ENCODE measurements around the gene COG8.

The COG8 gene

GRCh38 chr16:69325784-69326171 lies 13.6 kb downstream of the COG8 start:
- Mint-ChIP-seq H3K36me3 (ENCODE audit: low read depth) (peaks cover 49% of the 10 kb centered on the region), H3K27ac (peak overlapping the region in 2 of 3 experiments; percentile 62 to 92), H3K4me1 (peaks cover 25% of the 10 kb centered on the region), H3K9me3 (no peaks in the 10 kb centered on the region), H3K4me3 (peak overlapping the region in 1 of 3 experiments; percentile 29), H3K27me3 (ENCODE audit: low read depth) (no peaks in the 10 kb centered on the region)
- no peak for TF ChIP-seq CTCF (IDR thresholded peaks at IDR 0.05; ENCODE audit: unreplicated experiment in 3 of 3)

- H3K36me3 Mint-ChIP-seq (ENCODE audit: low read depth) = peaks cover 54% of the 10 kb centered on the region
- H3K27me3 Mint-ChIP-seq (ENCODE audit: low read depth) = no peaks in the 10 kb centered on the region
- H3K4me1 Mint-ChIP-seq = peaks cover 25% of the 10 kb centered on the region
- TF ChIP-seq CTCF (IDR thresholded peaks at IDR 0.05; ENCODE audit: unreplicated experiment in 3 of 3) = no peak
- H3K27ac Mint-ChIP-seq = no peak overlapping the region
- no peaks in the 10 kb centered on the region for H3K9me3 Mint-ChIP-seq
- no peak overlapping the region for H3K4me3 Mint-ChIP-seq
Observed at GRCh38 chr16:69324585-69325253, 14.6 kb downstream of the COG8 start.

DNA sequence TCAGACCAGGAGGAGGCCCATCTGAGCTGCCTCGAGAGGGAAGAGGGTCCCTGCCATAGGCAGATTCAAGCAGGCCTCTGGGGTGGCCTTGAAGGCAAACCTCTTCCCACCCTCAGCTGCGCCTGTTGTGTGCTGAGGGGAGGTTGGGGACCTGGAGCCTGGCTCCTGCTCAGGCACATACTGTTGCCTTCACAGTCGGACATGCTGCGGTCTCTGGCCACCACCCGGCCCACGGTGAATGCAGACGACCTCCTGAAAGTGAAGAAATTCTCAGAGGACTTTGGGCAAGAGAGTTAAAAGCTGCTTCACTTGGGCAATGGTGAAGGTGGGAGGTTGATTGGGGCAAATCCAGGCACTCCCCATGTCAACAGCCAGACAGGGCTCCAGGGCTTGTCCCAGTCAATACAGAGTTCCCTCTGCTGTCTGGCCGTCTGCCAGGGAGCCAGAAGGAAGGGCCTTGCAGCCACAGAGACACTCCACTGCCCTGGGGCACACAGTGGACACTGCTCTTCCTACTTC lies 15.3 kb downstream of the COG8 start:
- H3K36me3 Mint-ChIP-seq (ENCODE audit: low read depth) = peaks cover 57% of the 10 kb centered on the region
- no peak for TF ChIP-seq CTCF (IDR thresholded peaks at IDR 0.05; ENCODE audit: unreplicated experiment in 3 of 3)
- no peaks in the 10 kb centered on the region for H3K27me3 Mint-ChIP-seq (ENCODE audit: low read depth)
- H3K27ac Mint-ChIP-seq = no peak overlapping the region
- H3K4me1 Mint-ChIP-seq = peaks cover 20% of the 10 kb centered on the region
- H3K4me3 Mint-ChIP-seq = no peak overlapping the region
- no peaks in the 10 kb centered on the region for H3K9me3 Mint-ChIP-seq

DNA sequence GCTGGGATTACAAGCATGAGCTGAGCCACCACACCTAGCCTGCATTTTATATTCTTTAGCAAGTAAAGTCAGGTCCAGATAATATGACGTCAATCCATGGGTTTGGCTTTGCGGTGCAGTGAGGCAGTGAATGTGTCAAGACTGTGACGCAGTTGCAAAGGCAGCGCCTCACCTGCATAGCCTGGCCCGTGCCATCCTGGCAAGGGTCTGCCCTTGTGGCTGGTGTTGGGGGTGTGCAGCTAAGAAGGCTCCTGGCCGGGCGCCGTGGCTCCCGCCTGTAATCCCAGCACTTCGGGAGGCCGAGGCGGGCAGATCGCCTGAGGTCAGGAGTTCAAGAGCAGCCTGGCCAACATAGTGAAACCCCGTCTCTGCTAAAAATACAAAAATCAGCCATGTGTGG lies 15.9 kb downstream of the COG8 start:
- no peaks in the 10 kb centered on the region for H3K9me3 Mint-ChIP-seq
- TF ChIP-seq CTCF (IDR thresholded peaks at IDR 0.05; ENCODE audit: unreplicated experiment in 3 of 3) = no peak
- H3K27me3 Mint-ChIP-seq (ENCODE audit: low read depth) = no peaks in the 10 kb centered on the region
- no peak overlapping the region for H3K27ac Mint-ChIP-seq
- peaks cover 54% of the 10 kb centered on the region for H3K36me3 Mint-ChIP-seq (ENCODE audit: low read depth)
- no peak overlapping the region for H3K4me3 Mint-ChIP-seq
- H3K4me1 Mint-ChIP-seq = peaks cover 14% of the 10 kb centered on the region

- H3K4me1 Mint-ChIP-seq = peaks cover 11% of the 10 kb centered on the region
- no peak overlapping the region for H3K4me3 Mint-ChIP-seq
- H3K9me3 Mint-ChIP-seq = no peaks in the 10 kb centered on the region
- H3K27me3 Mint-ChIP-seq (ENCODE audit: low read depth) = no peaks in the 10 kb centered on the region
- H3K27ac Mint-ChIP-seq = peak overlapping the region in 1 of 3 experiments; percentile 25
- peaks cover 55% of the 10 kb centered on the region for H3K36me3 Mint-ChIP-seq (ENCODE audit: low read depth)
- TF ChIP-seq CTCF (IDR thresholded peaks at IDR 0.05; ENCODE audit: unreplicated experiment in 3 of 3) = no peak
Observed at GRCh38 chr16:69322343-69322742, 17.0 kb downstream of the COG8 start.

DNA sequence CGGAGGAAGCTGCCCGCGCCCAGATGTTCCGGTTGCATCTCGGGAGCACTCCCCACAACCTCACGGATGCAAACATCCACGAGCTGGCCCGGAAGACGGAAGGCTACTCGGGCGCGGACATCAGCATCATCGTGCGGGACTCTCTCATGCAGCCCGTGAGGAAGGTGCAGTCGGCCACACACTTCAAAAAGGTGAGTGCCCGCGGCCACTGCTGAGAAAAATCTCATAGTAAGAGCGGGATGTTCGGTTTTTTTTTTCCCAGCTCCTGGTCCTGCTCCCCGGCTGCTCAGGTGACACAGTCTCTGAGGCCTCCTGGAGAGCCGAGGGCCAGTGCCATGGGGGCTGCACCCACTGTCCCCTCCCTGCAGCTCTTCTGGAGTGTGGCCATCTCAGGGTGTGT lies 18.3 kb downstream of the COG8 start:
- Mint-ChIP-seq H3K4me3 (no peak overlapping the region), H3K27me3 (ENCODE audit: low read depth) (no peaks in the 10 kb centered on the region), H3K9me3 (no peaks in the 10 kb centered on the region), H3K4me1 (peaks cover 3% of the 10 kb centered on the region), H3K27ac (no peak overlapping the region), H3K36me3 (ENCODE audit: low read depth) (peaks cover 53% of the 10 kb centered on the region)
- TF ChIP-seq CTCF (IDR thresholded peaks at IDR 0.05; ENCODE audit: unreplicated experiment in 3 of 3) = no peak
